A549 treated with ZK216348 at 1 μM for 4 hours (cell line): ENCODE measurements around the gene NANS. TPM values are rescaled to one million over a fixed set of nuclear protein-coding genes. Genes with fewer than 3 reads are reported as not detected.

Experiments
- total RNA-seq: library from RNA; stranded (reverse); fragments of 200-300 nt; extraction: Qiagen RNA extraction; gene quantifications from 5 replicates; pipeline ENCODE4 v1.2.3, GENCODE V29; 2022; ENCODE audit warnings: low read depth

NANS gene, protein sequence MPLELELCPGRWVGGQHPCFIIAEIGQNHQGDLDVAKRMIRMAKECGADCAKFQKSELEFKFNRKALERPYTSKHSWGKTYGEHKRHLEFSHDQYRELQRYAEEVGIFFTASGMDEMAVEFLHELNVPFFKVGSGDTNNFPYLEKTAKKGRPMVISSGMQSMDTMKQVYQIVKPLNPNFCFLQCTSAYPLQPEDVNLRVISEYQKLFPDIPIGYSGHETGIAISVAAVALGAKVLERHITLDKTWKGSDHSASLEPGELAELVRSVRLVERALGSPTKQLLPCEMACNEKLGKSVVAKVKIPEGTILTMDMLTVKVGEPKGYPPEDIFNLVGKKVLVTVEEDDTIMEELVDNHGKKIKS
- 57.5 to 72.8 TPM (median 67.6 TPM) in 5 replicates for total RNA-seq

DNA sequence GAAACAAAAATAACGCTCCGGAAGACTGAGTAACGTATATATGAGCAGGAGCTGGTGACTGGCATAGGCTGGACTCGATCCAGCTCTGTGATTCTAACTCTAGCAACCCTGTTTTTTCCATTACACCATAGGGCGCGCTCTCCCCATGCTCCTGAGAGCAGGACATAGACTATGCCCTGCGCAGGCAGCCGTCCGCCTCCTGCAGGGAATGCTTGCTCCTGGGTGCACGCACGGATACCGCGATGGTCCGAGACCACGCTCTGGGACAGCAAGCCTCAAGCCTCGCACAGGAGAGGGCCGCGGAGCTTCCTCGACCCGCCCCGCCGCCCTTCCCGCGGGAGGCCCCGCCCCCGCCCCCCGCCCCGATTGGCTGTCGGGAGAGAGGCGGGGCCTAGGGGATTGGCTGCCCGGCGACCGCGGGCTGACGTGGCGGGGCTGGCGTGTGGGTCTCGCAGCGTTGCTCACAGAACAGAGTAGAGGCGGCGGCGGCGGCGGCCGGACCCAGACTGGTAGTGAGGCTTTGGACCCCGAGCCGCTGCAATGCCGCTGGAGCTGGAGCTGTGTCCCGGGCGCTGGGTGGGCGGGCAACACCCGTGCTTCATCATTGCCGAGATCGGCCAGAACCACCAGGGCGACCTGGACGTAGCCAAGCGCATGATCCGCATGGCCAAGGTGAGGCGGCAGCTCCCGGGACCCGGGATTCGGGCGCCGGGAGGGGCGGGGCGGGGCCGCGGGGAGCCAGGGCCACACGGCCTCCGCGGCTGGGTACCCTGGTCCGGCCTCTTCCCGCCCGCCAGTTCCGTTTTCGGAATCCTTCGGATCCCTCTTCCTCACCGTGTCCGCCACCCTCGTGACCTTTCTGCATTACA is at the start of gene NANS:
TSS of gene NANS (plus strand) at position 464 of the 869 bp plus-strand sequence. CDS start at position 541, 77 bp downstream.

DNA sequence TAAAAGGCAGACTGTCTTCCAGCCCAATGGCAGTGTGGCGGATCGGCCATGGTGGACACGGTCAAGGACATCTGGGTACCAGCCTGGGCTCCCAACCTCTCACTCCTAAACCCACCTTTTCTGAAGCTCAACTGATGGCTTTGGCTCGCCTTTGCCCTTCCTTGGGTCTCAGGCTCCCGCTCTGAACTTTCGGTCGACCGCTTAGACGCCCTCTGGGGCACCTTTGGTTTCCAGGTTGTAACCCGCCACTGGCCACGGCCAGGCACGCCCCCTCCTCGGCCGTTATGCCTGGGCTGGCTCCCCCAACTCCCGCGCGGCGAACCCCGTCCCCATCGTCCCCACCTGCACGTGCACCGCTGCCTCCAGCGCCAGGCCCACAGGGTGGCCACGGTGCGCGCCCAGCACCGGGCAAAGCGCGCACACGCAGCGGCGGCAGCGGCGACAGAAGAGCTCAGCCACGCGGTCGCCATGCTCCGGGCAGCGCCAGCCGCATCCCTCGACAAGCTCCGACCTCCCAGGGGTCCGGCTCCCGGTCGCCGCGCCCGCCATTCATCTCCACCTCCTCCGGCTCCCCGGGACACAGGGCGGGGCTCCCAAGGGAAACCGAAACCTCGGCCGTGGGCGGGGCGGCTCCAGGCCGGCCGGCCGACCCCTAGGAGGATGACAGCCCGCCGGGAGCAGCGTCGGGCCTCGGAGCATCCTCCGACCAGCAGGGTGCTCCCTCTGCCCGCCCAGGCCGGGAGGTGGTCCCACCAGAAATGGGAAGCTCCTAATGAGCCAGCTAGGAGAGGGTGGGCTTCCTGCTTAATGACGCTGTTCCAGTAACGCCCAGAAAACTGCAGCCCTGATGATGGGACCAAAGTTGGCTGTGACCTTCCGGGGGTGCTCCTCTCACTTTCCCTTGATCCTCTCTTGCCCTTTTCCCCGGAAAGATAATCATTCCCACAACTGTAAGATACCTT is 62.4 kb downstream of the NANS start, which contains the start of gene TRIM14:
TSS of gene TRIM14 (minus strand) at position 583 of the 962 bp plus-strand sequence. CDS start at position 549, 34 bp downstream.

Other genes starting within 250 kb of the NANS start
- gene FOXE1, start 203.5 kb upstream of the NANS start, total RNA-seq: 2.9 to 4.5 TPM (median 4.3 TPM) in 5 replicates
- 10.4 to 15.8 TPM (median 11.2 TPM) in 5 replicates for gene TRMO, start 134.2 kb upstream of the NANS start, total RNA-seq
- not detected in 5 replicates for gene HEMGN, start 118.6 kb upstream of the NANS start, total RNA-seq
- 299 to 372 TPM (median 318 TPM) in 5 replicates for gene ANP32B, start 73.4 kb upstream of the NANS start, total RNA-seq
- gene TRIM14, start 62.5 kb downstream of the NANS start, total RNA-seq: 10.4 to 15.3 TPM (median 13.6 TPM) in 5 replicates
- gene CORO2A, start 135.9 kb downstream of the NANS start, total RNA-seq: 0.65 to 1.2 TPM (median 1.0 TPM) in 5 replicates
- 6.2 to 12.4 TPM (median 10.2 TPM) in 5 replicates for gene TBC1D2, start 198.9 kb downstream of the NANS start, total RNA-seq